GOT3 (cell line): ENCODE data around the gene SUN5.

Experiments
- DNase-seq: peaks from one replicate; lab custom pipeline; 2025; ENCODE audit warnings: mixed read lengths; lab: John Stamatoyannopoulos, UW

The SUN5 gene

GRCh38 chr20:33014336-33015113, 10.3 kb upstream of the SUN5 start:
- DNase-seq, result no peak

DNA sequence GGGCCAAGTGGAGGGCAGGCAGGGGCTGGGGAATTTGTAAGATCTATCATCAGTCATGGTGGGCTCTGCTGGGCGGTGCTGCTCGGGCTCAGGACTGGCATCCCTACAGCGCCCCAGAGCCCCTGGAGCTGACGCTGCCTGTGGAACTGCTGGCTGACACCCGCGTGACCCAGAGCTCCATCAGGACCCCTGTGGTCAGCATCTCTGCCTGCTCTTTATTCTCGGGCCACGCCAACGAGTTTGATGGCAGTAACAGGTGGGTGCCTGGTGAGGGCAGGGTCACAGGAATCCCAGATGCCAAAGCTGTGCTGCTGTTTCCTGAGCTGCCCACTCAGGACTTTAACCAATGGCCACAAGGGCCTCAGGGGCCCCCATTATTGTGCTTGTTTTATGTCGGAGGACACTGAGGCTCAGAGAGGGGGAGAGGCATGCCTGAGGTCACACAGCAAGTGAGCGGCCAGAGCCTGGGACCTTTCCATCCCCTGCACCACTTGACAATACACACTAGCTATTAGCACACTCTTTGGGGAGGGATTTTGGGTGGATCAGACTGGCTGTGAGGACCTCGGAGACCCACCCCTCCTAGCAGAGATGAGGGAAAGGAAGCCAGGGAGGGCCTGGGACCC, 9.6 kb upstream of the SUN5 start:
- DNase-seq, result no peak

GRCh38 chr20:33012327-33013189, 8.3 kb upstream of the SUN5 start:
- DNase-seq, result no peak

DNA sequence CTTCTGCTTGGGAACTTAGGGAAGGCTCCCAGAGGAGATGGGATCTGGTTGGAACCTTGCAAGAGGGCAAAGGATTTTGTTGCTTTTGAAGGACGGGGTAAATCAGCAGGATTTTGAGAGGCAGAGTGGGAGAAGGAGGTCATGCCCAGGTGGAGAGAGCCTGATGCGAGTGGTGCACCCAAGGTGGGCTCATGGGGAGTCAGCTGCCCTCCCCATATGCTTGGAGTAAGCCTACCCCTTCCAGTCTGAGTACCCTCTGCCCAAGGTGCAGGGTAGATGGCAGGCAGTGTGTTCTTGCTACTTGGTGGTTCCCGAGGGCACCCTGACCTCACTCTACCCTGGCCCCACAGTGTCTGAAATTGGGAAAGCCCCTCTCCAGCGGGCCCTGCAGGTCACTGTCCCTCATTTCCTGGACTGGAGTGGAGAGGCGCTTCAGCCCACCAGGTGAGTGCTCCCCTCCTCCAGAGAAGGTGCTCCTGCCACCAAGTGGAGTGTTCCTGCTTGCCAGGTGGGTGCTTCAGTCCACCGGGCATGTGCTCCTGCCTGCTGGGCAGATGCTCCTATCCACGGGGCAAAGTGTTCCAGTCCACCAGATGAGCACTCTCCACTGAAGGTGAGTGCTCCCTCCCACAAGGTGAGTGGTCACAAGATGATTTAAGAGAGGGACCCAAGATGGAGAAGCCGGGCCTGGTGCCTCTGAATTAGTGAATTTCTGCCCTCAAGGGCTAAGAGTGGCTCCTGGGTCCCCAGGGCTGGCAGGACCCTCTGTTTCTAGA, 6.6 kb upstream of the SUN5 start:
- no peak for DNase-seq

- no peak for DNase-seq
These were observed 5.9 kb upstream of the SUN5 start for GRCh38 chr20:33010133-33010504.

DNA sequence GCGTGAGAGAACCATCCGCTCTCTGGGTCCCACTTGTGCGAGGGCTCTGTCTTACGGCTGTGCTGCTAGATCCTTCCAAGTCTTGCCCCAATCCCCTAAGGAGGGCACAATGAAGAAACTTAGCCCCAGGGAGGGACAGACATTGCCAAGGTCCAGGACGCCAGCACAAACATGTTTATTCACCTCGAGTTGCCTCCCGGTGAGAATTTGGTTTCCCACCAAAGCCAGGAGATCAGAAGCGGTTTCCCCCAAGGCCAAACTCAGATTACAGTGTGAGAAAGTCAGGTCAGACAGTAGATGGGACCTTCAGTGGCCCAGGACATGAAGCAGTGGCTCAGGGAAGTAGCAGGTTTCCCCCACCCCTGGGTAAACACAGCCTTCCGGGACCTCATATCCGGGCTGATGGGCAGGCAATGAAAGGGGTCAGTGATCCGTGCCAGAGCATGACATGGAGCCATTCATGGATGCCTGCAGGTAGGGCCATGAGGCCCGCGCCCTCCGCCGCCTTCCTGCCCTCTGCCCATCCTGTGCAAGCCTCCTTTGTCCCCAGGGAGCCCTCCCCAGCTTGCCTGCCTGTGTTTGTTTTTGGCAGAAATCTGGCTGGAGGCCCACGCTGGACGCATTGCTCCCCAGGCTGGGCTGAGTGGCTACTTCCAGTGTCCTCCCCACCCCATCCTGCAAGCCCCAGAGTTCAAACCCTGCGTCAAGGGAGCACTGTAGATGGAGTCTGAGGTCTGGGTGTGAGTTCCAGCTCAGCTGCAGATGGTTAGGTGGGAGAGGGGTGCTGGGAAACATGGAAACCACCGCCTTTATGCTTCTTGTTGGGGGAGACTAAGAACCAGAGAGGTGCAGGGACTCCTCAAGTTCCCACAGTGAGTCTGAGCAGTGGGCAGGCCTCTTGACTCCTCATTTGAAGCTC, 5.2 kb upstream of the SUN5 start:
- no peak for DNase-seq

DNA sequence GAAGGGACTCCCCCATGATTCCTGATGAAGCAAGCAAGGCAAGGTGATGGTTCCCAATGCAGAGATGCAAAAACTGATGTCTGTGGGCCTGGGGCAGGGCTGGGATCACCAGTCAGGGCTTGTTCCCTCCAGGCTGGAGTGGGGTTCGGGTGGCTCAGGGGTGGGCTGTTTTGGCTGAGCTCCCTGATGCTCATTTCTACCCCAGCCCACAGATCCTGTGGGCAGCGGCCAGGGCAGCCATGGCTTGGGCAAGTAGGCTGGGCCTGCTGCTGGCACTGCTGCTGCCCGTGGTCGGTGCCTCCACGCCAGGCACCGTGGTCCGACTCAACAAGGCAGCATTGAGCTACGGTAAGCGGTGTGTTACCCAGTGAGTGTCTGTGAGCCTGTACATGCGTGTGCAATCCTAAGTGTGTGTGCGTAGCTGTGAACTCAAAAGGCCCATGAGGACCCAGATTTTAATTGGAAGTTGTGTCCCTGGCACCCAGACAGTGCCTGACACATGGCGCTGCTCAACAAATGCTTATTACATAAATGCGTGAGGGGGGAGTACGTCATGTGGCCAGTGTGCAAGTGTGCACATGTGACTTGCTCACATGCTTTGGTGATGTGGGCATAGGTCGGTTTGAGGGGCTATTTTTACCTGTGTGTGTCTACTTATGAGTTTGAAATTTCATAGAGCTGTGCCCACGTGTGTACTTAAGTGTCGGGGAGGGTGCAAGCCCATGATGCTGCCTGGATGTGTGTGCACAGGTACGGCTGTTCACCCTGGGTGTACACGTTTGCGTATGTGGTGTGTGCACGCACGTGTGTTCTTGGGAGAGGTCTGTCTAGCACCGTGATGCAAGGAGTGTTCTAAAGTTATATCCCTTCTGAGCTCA, 4.3 kb upstream of the SUN5 start:
- DNase-seq, result no peak

DNA sequence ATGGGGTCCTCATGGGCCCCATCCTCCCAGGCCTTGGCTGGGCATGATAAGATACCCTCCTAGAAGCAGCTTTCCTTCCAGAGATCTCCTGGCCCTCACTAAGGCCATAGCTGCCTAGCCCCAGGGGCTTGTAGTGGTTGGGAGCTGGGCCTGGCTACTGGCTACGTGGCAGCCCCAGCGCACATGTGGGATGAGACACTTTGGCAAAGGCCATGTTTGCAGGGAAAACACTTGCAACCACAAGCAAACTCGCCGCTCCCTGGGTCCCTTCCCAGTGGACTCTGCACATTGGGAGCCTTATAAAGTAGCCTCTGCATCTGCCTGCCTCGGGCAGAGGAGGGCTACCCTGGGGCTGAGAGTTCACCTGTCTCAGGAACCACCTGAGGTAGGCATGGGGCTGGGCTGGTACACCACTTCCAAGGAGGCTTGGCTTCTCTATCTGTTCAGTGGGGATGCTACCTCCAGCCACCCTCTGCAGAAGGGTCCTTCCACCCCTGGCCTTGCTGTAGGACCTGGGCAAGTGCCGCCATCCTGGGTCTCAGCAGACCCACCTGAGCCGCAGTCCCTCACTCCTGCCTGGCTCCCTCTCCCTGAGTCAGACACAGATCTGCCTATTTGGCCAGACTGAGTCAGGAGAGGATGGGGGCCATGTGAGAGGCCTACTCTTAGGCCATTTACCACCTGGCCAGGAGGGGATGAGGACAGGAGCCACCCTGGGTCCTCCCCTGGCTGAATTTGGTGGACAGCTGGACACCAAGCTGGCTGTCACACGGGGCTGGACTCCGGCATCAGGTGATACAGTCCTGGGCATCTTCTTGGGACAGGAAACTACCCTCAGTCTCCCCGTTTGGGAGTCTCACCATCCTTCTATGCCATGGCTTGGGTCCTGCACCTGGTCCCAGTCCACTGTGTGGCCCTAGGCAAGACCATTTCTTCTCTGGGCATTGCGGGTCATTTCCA, 3.4 kb upstream of the SUN5 start, which contains the start of gene BPIFB2:
BPIFB2 (plus strand) TSS at position 329 of the 960 bp plus-strand sequence. CDS start 871 bp downstream, outside the sequence.
- DNase-seq, result no peak

GRCh38 chr20:33006776-33007375, 2.6 kb upstream of the SUN5 start:
- DNase-seq, result no peak

DNA sequence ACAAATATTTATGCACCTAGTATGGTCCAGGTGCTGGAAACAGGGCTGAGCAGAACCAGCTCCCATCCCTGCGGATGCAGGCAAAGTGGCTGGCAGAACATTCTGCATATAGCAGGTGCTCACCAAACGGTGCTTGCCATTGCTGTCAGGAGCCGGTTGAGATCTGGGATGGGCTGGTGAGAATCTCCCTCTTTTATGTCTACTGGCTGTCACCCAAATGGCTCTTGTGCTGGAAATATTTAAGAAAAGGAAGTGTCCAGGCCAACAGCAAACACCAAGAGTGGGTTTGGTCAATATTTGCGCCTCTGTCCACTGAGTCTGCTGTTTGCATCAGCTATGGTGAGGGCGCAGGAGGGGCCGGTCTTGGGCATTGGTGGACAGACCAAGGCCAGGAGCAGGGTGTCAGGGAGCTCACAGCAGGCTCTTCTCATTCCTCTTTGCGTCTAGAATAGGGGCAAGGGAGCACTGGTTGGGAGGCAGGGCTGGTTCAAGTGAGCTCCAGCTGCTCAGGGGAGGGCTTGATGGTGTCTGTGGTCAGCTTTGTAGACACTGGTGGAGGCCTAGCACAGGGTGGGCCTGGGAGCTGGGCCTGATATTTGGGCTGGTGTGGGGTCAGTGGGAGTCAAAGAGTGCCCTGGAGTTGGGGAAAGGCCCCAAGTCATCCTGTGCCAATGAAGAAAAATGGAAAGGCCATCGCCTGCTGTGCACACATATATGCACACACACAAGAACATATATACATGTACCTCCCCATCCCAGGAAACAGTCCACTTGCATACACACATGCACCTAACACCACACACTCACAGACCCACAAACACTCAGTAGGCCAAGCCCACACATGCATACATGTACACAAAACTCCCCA, 1.9 kb upstream of the SUN5 start:
- no peak for DNase-seq

DNA sequence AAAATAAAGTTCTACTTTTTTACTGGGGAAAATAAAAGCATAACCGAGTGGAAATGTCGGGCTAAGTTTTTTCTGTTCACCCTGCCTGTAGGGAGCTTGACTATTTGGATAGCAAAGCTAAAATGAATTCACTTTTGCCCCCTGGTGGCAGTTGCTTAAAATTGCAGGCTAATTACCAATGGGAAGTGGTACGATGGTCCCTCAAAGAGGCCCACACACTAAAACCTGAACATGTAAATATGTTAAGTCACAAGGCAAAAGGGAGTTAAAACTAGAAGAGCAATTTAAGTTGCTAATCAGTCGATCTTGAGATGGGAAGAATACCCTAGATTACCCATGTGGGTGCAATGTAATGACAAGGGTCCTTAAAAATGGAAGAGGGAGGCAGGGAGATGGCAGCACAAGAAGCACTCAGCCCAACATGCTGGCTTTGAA, 916 bp upstream of the SUN5 start:
- DNase-seq, result no peak

DNA sequence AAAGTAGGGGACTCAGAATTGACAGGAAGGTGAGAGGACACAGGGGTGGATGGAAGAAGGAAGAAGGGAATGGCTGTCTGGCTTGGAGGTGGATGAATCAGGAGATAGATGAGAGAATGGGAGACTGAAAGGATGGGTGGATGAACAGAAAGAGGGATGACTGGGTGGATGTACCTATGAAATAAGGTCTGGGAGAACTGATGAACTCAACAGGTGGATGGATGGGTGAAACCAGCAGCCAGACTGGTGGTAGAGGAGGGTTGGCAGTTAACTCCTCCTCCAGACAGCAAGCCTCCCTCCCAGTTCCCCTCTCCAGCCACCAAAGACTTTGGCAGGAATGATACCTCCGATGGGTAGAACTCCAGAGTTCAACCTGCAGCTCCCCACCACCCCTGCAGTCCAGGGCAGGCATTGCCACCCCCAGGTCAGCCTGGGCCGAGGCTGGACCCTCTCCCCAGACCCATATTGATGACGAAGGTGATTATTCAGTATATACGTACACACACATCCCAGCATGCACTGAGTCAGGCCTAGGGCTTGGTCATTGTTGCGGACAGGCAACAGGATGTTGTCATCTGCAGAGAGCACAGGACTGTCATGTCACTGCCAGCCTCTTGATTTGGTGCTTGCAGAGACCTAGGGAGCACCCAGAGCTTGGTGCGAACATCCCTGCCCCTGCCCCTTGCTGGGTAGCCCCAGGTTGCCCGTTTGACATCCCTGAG, 2.0 kb downstream of the SUN5 start:
- DNase-seq, result no peak

DNA sequence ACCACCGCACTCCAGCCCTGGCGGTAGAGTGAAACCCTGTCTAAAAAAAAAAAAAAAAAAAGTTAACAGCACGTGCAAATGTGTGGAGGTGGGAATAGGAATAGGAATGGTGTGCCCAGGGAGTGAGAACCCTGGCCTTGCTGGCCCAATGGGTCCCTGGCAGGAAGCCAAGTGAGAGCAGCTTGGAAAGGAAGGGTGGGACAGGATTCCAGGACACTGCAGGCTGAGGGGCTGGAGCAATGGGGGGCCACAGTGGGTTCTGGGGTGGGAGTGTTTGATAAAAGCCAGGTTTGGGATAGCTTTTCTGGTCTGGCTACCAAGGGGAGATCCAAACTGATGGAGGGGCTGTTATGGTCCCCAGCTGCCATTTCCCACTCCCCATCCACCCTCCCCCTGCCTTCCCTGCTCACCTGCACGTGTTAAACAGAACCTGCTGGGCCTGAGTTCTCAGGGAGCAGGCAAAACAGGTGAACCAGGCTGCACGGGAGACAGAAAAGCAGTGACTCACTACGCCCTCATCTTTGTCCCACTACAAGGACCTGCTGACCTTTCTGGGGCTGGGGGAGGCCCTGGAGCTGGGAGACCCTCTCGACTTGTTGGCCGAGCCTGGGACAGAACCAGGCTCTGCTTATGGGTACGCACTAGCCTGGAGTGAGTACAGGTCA, 3.3 kb downstream of the SUN5 start:
- no peak for DNase-seq

DNA sequence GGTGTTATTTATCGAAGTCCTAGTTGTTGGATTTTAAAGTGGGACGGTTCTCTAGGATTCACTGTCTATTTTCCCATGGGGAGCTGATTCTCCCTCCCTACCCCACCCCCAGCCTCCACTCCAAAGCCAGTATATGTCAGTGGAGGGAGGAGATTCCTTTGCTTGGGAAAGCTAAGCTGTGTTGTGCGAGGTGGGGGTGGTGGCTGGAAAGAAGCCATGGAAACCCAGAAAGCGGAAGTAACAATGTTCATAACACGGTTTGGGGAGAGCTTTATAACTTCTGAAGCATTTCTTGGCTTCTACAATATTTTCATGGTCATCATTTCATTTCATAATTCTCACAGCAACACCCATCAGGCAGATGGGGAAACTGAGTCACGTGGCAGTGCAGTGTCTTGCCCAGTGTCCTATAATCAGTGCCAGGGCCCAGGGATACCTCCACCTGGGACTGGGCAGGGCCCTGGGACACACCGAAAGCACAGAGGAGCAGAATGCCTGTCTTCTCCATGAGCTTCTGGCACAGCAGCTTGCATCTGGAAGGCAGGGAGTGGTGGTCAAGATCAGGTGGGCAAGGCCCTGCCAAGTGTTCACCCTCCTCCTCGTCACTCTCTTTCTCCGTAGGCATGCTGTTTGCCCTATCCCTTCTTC, 4.5 kb downstream of the SUN5 start:
- no peak for DNase-seq

DNA sequence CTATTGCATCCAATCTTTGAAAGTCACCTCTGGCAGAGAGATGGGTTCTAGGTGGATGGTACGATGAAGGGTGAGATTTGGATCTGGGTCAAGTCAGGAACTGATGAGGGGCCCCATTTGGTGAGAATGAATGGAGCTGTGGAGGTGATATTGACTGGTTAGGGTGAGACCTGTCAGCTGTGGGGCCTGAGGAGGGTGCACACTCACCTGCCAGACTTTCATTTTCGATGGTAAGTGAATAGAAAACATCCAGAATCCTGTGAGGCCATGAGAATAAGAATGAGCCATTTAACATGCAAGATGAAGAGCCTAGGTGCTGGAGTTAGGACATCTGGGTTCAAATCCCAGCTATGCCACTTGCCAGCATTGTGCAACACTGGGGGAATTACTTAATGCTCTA, 6.8 kb downstream of the SUN5 start:
- DNase-seq, result no peak
